IgD-negative memory B cell (primary cell): ENCODE measurements around the gene MYO3B. TPM values are rescaled to one million over a fixed set of nuclear protein-coding genes. Genes with fewer than 3 reads are reported as not detected.
A peak's percentile ranks its signal among the peaks of the same experiment; 100 is the strongest.

Source experiments
- H3K27ac Mint-ChIP-seq, 3 donors: one replicate each; pipeline ENCODE4 v1.8.0; 2020 to 2022; ENCODE audit warnings: mild to moderate bottlenecking in 3 of 3, mixed read lengths in 3 of 3, moderate library complexity in 1 of 3
- H3K27me3 Mint-ChIP-seq: one replicate; pipeline ENCODE4 v1.8.0; 2021; ENCODE audit warnings: mixed read lengths
- H3K36me3 Mint-ChIP-seq: one replicate; pipeline ENCODE4 v1.8.0; 2020; ENCODE audit warnings: mild to moderate bottlenecking, mixed read lengths
- H3K4me1 Mint-ChIP-seq, 3 donors: one replicate each; pipeline ENCODE4 v1.8.0; 2020 to 2022; ENCODE audit warnings: mixed read lengths in 3 of 3, mild to moderate bottlenecking in 1 of 3
- H3K4me3 Mint-ChIP-seq, 4 donors: one replicate each; pipeline ENCODE4 v1.8.0; 2020 to 2022; ENCODE audit warnings: mild to moderate bottlenecking in 4 of 4, mixed read lengths in 4 of 4, moderate library complexity in 3 of 4
- H3K9me3 Mint-ChIP-seq, 3 donors: one replicate each; pipeline ENCODE4 v1.8.0; 2020 to 2021; ENCODE audit warnings: mixed read lengths in 3 of 3, mild to moderate bottlenecking in 1 of 3
- polyA plus RNA-seq: library from polyadenylated mRNA; unstranded; fragments of 300-500 nt; fragmentation: Illumina TruSeq; gene quantifications from one replicate; pipeline ENCODE4 v1.2.3, GENCODE V29; 2021

MYO3B gene
- polyA plus RNA-seq, 1 donor from 2014 or later = 0.23 TPM

DNA sequence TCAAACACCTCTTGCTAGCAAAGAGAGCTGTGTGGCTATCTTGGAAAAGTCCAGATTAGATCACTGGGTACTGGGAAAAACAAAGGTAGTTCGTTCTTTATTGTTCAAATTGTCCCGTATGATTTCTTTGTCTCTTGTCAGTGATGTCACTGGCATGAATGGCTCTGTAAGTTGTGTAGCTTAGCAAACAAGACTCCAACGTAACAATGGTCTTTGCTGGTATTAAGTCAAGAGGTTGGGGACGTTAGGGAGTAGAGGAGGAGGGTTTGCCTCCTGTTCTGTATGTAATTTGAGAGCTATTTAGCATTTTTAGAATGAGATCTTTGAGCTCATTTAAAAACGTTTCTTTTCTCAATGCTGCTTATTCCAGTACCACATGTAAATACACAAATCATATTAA is 320.7 kb downstream of the MYO3B start:
- H3K4me3 Mint-ChIP-seq = no peak overlapping the region
- H3K27ac Mint-ChIP-seq = no peak overlapping the region
- H3K9me3 Mint-ChIP-seq = no peaks in the 10 kb centered on the region
- H3K36me3 Mint-ChIP-seq = no peaks in the 10 kb centered on the region
- H3K4me1 Mint-ChIP-seq = no peaks in the 10 kb centered on the region
- peaks cover 9% of the 10 kb centered on the region for H3K27me3 Mint-ChIP-seq

DNA sequence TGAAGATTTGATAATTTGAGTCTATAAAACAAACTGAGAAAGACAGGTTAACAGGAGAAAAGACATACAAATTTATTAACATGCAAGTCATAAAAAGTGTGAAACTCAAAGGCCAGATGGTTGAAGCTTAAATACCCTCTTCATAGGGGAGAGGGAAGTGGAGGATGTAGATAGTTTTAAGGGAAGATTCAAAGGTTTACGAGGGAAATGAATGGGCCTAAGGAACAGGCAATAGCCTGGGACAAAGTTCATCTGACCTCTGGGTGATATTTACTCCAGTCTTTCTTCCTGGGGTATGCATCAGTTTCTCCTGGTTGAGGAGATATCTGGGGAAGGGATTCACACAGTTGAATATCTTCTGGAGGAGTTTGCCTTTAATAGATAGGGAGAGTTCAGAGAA is 322.2 kb downstream of the MYO3B start:
- H3K36me3 Mint-ChIP-seq = no peaks in the 10 kb centered on the region
- H3K4me3 Mint-ChIP-seq = no peak overlapping the region
- no peaks in the 10 kb centered on the region for H3K9me3 Mint-ChIP-seq
- H3K4me1 Mint-ChIP-seq = no peaks in the 10 kb centered on the region
- no peak overlapping the region for H3K27ac Mint-ChIP-seq
- peaks cover 13% of the 10 kb centered on the region for H3K27me3 Mint-ChIP-seq

DNA sequence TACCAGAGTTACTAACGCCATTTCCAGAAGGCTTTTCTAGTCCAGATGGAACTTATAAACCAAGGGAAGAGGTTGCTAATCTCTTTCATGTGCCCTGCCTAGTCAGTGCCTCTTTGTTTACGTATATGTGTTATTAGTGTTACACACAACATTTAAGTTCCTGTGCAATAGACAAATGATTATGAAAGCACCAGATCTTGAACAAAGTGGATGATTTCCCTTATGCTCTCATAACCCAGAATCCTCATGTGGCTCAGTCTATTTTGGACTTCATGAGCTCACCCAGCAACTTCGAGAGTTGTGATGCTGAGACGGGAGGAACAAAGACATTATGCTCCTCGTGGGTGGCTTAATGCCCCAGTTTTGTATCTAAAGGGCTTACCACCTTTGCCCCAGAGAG is 322.8 kb downstream of the MYO3B start:
- Mint-ChIP-seq H3K4me1 (no peaks in the 10 kb centered on the region), H3K9me3 (no peaks in the 10 kb centered on the region), H3K27ac (no peak overlapping the region), H3K4me3 (no peak overlapping the region), H3K27me3 (peaks cover 9% of the 10 kb centered on the region), H3K36me3 (no peaks in the 10 kb centered on the region)

DNA sequence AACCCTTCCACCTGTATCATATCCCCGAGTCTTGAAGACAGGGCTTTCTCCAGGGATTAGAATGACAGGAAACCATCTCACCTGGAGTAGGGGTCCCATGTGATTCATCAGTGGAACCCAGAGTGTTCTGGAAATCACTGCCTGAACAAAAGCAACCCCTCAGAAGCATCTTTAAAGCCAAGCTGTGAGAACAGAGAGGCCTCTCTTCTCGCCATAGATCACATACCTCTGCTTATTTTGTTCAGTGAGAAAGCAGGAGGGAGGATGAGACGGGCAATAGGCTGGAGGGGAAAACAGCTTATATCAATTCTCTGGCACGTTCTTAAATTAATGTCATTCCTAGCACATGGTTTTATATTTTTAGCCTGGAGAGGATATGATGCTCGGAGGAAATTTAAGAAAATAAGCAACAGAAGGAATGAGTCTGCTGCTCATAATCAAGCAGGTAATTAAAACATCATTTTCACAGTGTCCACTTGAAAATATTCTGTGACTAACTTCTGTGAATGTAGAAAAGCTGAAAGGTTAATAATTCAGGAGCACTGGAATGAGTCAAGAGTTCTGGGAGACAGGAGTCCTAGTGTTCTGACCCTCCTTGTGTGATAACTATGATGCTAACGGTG is 323.6 kb downstream of the MYO3B start:
- Mint-ChIP-seq H3K27me3 (peaks cover 8% of the 10 kb centered on the region), H3K4me1 (no peaks in the 10 kb centered on the region), H3K9me3 (no peaks in the 10 kb centered on the region), H3K27ac (no peak overlapping the region), H3K36me3 (no peaks in the 10 kb centered on the region), H3K4me3 (no peak overlapping the region)

DNA sequence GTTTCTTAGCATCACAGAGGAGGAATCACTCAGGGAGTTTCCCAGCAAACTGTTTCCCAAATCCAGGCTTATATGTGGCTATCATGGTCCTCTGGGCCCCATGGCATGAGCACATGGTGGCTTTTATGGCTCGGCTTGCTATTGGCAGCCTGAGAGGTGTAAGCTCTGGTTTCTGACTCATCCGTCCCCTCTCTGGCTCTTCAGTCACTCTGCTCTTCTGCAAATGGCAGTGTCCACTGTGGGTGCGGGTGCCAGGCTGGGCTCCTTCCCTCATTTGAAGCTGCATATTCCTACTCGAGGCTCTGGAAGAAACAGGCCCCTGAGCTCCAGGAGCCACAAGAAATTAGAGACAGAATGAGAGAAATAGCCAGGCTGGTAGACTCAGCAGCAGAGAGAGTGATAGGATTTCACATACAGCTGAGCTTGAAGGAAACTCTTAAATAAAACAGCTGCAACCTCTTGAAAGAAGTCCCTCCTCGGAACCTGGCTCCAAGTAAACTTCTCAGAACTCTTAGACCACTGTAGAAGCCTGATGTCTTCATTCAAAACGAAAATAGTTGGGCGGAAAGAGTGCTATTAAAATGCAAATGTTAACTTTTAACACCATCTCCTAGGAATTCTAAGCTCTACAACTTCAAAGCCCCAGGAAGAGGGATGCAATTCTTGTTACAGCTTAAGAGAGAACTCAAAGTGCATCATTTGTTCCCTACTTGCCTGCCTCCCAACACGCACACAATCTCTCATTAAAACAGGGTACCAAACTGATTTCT is 324.6 kb downstream of the MYO3B start:
- Mint-ChIP-seq H3K9me3 (no peaks in the 10 kb centered on the region), H3K27me3 (peaks cover 7% of the 10 kb centered on the region), H3K4me3 (no peak overlapping the region), H3K36me3 (no peaks in the 10 kb centered on the region), H3K4me1 (peaks cover 0 to 2% (median 0%) of the 10 kb centered on the region in 3 donors), H3K27ac (no peak overlapping the region)

DNA sequence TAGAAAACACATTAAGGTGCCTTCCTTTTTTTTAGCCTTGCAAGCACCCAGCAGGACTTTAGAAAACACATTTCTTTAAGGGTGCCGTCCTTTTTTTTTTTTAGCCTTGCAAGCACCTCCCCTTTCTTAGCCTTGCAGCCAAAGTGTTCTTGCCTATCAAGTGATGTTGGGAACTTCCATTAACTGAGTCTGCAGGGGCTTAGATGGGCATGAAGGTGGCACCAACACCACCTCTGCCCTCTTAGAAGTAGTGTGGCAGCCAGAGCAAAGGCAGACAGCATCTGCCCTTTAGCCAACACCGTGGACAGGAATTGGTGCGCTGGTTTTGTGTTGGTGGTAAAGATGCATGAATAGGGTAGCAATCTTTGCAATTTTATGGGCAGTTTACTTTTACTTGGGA is 325.6 kb downstream of the MYO3B start:
- Mint-ChIP-seq H3K27me3 (peaks cover 7% of the 10 kb centered on the region), H3K36me3 (no peaks in the 10 kb centered on the region), H3K9me3 (no peaks in the 10 kb centered on the region), H3K4me3 (no peak overlapping the region), H3K4me1 (peaks cover 0 to 2% (median 0%) of the 10 kb centered on the region in 3 donors), H3K27ac (no peak overlapping the region)

DNA sequence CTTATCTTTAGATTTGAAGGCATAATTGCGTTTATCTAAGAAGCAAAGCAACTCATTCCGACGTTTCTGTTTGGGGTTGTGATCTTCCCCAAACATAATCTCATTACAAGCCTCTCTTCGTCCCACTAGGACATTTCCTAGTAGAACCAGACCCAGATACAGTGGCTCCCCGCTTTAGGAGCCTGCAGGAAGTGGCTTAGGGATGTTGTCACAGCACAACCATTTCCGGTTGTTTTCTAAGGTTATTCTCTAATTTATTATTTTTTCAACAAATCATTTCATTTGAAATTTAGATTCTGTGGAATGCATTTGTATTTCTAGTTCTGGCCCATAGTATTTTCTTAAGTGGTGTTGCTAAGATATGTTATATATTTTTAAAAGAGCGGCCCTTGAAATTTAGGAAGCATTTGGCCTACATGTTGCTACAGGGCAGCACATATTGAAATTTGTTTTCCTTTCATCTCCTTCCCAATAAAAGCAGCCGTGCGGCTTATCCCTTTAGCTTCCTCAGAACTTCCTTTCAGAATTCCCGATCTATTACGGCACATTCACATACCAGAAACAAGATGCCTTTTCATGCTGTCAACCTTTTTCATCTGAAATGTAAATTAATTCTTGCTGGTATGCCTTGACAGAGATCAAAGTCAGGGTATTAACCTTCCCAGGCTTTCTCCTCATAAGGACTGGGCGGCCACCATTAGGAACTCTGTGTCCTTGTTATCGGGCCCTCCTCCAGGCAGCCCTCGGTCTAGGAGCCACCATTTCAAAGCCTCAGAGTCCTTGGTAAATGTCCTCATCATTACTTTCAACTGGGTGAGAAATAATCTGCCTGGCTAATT is 326.2 kb downstream of the MYO3B start:
- Mint-ChIP-seq H3K4me1 (peaks cover 0 to 2% (median 0%) of the 10 kb centered on the region in 3 donors), H3K36me3 (no peaks in the 10 kb centered on the region), H3K4me3 (no peak overlapping the region), H3K27me3 (peaks cover 7% of the 10 kb centered on the region), H3K9me3 (no peaks in the 10 kb centered on the region), H3K27ac (no peak overlapping the region)

DNA sequence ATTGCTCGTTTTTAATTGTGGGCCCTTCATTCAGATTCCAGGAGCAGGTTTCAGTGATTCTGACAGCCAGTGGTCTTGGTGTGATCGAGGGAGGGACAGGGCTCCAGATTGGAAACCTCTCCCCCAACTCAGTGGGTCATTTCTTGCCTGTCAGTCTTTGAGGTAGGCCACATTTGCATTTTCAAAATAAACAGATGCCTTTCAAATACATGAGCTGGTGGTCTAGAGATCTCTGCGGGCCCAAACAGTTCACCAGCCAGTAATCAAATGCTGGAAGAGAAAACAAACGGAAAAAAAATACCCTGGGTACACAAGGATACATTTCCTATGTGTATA is 326.8 kb downstream of the MYO3B start:
- no peaks in the 10 kb centered on the region for H3K36me3 Mint-ChIP-seq
- H3K9me3 Mint-ChIP-seq = no peaks in the 10 kb centered on the region
- H3K4me1 Mint-ChIP-seq = peaks cover 0 to 2% (median under 1%) of the 10 kb centered on the region in 3 donors
- peak overlapping the region in 1 of 3 donors; percentile 7 for H3K27ac Mint-ChIP-seq
- no peak overlapping the region for H3K4me3 Mint-ChIP-seq
- H3K27me3 Mint-ChIP-seq = peaks cover 7% of the 10 kb centered on the region

DNA sequence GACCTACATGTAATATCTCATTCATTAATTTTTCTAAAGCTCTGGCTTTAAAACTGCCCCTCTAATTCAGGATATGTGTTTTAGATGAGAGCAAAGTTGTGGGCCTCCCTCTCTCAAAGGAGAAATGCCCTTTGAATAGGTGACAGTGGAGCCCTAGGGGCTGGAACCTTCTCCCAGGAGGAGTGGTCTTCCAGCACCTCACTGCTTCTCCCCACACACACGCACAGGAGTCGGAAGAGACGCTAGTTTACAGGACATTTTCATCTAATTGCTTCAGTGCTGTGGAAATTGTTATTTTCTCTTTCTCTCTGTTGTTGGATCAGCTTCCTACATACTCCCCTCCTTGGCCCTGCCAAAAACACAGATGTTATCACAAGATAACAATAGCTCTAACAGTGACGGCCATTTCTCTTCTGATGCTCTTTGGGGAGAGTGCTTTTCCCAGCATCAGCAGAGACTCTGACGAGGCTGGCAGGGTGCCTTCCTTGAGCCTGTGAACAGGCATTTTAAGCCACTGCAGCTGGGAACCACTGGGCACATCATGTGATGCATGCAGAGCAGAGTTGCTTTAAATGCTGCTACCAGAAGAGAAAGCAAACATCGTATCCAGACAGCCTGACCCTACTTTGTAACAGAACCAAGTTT is 327.8 kb downstream of the MYO3B start:
- H3K4me3 Mint-ChIP-seq = no peak overlapping the region
- peaks cover 0 to 2% (median 1%) of the 10 kb centered on the region in 3 donors for H3K4me1 Mint-ChIP-seq
- H3K27me3 Mint-ChIP-seq = peaks cover 7% of the 10 kb centered on the region
- peak overlapping the region in 1 of 3 donors; percentile 24 for H3K27ac Mint-ChIP-seq
- H3K36me3 Mint-ChIP-seq = peaks cover 2% of the 10 kb centered on the region
- H3K9me3 Mint-ChIP-seq = no peaks in the 10 kb centered on the region

DNA sequence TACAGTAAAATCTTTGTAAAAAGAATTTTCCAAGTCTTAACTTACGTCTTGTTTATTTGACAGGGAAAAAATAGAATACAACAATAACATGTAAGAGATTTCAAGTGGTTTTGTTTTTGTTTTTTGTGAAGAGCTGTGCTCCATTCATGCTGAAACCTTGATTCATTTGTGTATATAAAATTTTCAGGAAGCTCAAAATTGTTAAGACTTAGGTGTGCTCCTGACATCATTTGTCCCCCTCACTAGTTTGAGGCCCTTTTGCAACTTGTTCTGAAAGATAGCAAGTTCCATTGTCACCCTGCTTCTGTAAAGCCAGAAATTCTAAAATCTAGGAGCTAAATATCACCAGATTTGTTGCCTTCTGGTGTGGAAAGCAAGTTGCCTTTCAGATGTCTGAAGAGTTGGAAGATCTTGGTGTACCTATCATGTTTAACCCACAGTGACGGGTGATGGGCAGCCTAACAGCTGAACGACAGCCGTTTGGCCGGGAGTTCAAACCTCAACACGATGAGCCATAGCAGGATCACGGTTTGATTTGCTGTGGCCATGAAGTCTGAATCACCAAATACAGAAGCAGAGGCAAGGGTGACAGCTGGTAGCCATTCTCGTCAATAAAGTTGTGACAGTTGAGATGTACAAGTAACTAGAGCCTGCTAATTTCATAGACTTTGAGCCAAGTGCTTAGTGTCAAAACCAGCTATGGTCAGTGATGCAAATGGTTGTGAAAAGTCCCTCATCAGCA is 331.7 kb downstream of the MYO3B start:
- Mint-ChIP-seq H3K27ac (no peak overlapping the region), H3K9me3 (no peaks in the 10 kb centered on the region), H3K4me1 (peaks cover 0 to 2% (median 1%) of the 10 kb centered on the region in 3 donors), H3K4me3 (no peak overlapping the region), H3K36me3 (peaks cover 2% of the 10 kb centered on the region), H3K27me3 (peaks cover 7% of the 10 kb centered on the region)

DNA sequence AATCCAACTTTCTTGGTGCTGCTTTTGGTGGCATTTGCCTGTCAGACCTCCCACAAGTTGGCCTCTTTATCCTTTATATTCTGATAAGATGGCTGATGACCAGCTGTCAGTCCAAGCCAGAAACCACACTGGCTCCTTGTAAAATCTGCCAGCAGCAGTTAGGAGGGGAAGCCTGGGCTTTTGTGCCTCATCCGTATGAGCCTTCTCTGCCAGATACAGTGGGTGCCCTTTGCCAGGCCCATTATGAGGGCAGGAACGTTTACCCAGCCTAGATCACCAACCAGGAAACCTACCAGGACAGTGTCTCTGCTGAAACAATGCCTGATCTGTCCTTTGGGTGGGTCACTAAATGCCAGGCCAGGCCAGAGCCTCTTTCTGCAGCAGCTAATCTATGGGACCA is 334.3 kb downstream of the MYO3B start:
- no peak overlapping the region for H3K27ac Mint-ChIP-seq
- peaks cover 0 to 1% (median 0%) of the 10 kb centered on the region in 3 donors for H3K4me1 Mint-ChIP-seq
- H3K4me3 Mint-ChIP-seq = no peak overlapping the region
- no peaks in the 10 kb centered on the region for H3K27me3 Mint-ChIP-seq
- H3K36me3 Mint-ChIP-seq = peaks cover 2% of the 10 kb centered on the region
- no peaks in the 10 kb centered on the region for H3K9me3 Mint-ChIP-seq

DNA sequence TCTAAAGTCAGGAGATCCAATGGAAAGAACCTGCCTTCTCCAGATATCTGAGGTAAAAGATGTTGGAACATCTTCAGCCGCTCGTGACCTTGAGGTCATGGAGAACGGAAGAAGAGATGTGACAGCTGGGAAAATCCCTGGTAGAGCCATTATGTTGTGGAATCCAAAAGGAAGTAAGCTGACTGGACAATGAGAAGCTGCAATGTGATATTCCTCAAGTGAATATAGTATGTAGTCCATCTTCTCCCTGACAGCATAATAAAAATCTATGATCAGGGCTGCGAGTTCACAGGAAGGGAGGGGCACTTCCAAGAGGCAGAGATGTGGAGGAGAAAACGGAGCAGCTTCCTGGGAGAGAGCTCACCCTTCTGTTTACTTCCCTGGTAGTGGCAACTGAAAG is 336.2 kb downstream of the MYO3B start:
- peaks cover 0 to 1% (median 0%) of the 10 kb centered on the region in 3 donors for H3K4me1 Mint-ChIP-seq
- H3K27me3 Mint-ChIP-seq = no peaks in the 10 kb centered on the region
- H3K36me3 Mint-ChIP-seq = peaks cover 2% of the 10 kb centered on the region
- H3K27ac Mint-ChIP-seq = peak overlapping the region in 1 of 3 donors; percentile 58
- no peak overlapping the region for H3K4me3 Mint-ChIP-seq
- no peaks in the 10 kb centered on the region for H3K9me3 Mint-ChIP-seq

DNA sequence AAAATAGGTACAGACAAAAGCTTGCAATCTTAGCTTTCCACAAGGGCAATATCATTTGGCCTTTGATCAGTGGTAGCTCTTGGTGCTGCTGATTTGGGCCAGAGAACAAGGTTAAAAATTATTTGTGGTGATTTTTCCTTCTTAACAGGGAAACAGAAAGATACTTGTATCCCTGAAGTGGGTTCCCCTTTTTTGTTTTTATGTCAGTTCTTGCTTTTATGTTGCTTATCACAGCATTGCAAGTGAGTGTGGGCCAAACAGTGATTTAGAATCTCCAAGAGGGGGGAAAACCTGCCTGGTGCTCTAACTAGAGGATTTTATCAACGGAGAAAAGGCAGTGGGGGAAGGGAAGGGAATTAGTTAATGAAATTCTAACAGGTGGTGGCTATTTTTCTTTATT is 339.6 kb downstream of the MYO3B start:
- no peaks in the 10 kb centered on the region for H3K36me3 Mint-ChIP-seq
- H3K4me1 Mint-ChIP-seq = no peaks in the 10 kb centered on the region
- H3K9me3 Mint-ChIP-seq = no peaks in the 10 kb centered on the region
- no peak overlapping the region for H3K4me3 Mint-ChIP-seq
- no peaks in the 10 kb centered on the region for H3K27me3 Mint-ChIP-seq
- H3K27ac Mint-ChIP-seq = no peak overlapping the region

DNA sequence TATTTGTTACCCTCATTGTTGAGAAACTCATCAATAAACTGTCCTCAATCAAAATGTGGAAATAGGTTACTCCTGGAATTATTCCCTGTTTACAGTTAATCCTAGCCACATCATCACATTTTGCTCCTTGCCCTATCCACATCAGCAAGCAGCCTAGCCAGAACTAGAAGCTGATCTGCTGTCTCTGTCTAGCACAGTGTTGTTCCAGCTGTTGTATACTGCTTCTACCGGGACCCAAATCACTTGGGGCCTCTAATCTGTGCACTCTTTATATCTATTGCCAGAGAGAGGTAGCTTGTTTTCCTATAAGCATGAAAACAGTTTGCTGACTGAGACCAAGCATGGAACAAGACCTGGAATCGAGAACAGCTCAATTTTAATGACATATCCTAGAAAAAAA is 341.0 kb downstream of the MYO3B start:
- H3K9me3 Mint-ChIP-seq = no peaks in the 10 kb centered on the region
- no peak overlapping the region for H3K4me3 Mint-ChIP-seq

More for the DNA sequence above, 341.0 kb downstream of the MYO3B start:
- H3K36me3 Mint-ChIP-seq = no peaks in the 10 kb centered on the region
- H3K27ac Mint-ChIP-seq = no peak overlapping the region
- no peaks in the 10 kb centered on the region for H3K4me1 Mint-ChIP-seq
- H3K27me3 Mint-ChIP-seq = no peaks in the 10 kb centered on the region
